HFFc6 (cell line): ENCODE measurements around the gene PTPN2. TPM values are rescaled to one million over a fixed set of nuclear protein-coding genes. Genes with fewer than 3 reads are reported as not detected.

Experiments
- DNase-seq: peaks from one replicate; pipeline ENCODE4 v3.0.0-alpha.2; 2018
- H3K27ac Mint-ChIP-seq: 2 replicates; pipeline ENCODE4 v1.8.0; 2020; ENCODE audit warnings: mild to moderate bottlenecking, mixed read lengths
- H3K27me3 Mint-ChIP-seq: 2 replicates; pipeline ENCODE4 v1.8.0; 2021; ENCODE audit warnings: mild to moderate bottlenecking, moderate library complexity, mixed read lengths; ENCODE audit not compliant: insufficient read depth
- H3K36me3 Mint-ChIP-seq: 2 replicates; pipeline ENCODE4 v1.8.0; 2021; ENCODE audit warnings: low read depth, mixed read lengths
- H3K4me1 Mint-ChIP-seq: 2 replicates; pipeline ENCODE4 v1.8.0; 2020; ENCODE audit warnings: low read depth, mixed read lengths
- H3K4me3 Mint-ChIP-seq: 2 replicates; pipeline ENCODE4 v1.8.0; 2020; ENCODE audit warnings: mild to moderate bottlenecking, moderate library complexity, mixed read lengths
- H3K9me3 Mint-ChIP-seq: 2 replicates; pipeline ENCODE4 v1.8.0; 2020; ENCODE audit warnings: mild to moderate bottlenecking, mixed read lengths
- total RNA-seq, 6 experiments: library from RNA; stranded (reverse); fragmentation: NEBNext Ultra II Directional; extraction: Animal tissue kit (Norgen Biotek cat#: 25700); gene quantifications; 2 replicates in 1 of 6; 3 replicates in 5 of 6; pipeline ENCODE4 v1.2.3, GENCODE V29; 2021
- TF ChIP-seq, protein P1 (sequence below): fragments of 200-600 bp; sonication (generic); IDR thresholded peaks from 2 replicates; pipeline ENCODE4 v1.5.0; 2021; ENCODE audit warnings: antibody characterized with exemption, mild to moderate bottlenecking

PTPN2 gene
- total RNA-seq, 6 experiments from 2014 or later, result 21.1 to 24.4 (median 23.2) TPM

DNA sequence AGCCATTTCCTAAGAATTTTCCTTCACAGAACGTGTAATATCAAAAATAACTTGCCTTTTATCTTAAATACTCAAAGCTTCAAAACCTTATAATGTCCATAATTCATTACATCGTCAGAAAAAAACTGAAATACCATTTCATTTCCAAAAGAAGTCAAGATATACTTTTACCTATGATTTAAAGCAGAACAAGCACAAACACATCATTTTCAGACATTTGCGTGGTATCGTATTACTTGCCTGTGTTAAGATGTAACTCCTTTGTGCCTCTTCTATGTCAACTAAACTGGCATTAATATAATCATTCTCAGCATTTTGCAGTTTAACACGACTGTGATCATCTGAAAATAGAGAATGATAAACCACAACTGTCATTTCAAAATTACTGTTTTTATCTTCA lies 47.5 kb downstream of the PTPN2 start:
- peaks cover 16% of the 10 kb centered on the region for H3K36me3 Mint-ChIP-seq
- DNase-seq, result no peak
- no peaks in the 10 kb centered on the region for H3K27me3 Mint-ChIP-seq
- H3K4me3 Mint-ChIP-seq, result no peak overlapping the region
- no peak overlapping the region for H3K27ac Mint-ChIP-seq
- peaks cover 44% of the 10 kb centered on the region for H3K4me1 Mint-ChIP-seq
- no peaks in the 10 kb centered on the region for H3K9me3 Mint-ChIP-seq
- TF ChIP-seq, protein P1, sequence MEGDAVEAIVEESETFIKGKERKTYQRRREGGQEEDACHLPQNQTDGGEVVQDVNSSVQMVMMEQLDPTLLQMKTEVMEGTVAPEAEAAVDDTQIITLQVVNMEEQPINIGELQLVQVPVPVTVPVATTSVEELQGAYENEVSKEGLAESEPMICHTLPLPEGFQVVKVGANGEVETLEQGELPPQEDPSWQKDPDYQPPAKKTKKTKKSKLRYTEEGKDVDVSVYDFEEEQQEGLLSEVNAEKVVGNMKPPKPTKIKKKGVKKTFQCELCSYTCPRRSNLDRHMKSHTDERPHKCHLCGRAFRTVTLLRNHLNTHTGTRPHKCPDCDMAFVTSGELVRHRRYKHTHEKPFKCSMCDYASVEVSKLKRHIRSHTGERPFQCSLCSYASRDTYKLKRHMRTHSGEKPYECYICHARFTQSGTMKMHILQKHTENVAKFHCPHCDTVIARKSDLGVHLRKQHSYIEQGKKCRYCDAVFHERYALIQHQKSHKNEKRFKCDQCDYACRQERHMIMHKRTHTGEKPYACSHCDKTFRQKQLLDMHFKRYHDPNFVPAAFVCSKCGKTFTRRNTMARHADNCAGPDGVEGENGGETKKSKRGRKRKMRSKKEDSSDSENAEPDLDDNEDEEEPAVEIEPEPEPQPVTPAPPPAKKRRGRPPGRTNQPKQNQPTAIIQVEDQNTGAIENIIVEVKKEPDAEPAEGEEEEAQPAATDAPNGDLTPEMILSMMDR, result no peak

DNA sequence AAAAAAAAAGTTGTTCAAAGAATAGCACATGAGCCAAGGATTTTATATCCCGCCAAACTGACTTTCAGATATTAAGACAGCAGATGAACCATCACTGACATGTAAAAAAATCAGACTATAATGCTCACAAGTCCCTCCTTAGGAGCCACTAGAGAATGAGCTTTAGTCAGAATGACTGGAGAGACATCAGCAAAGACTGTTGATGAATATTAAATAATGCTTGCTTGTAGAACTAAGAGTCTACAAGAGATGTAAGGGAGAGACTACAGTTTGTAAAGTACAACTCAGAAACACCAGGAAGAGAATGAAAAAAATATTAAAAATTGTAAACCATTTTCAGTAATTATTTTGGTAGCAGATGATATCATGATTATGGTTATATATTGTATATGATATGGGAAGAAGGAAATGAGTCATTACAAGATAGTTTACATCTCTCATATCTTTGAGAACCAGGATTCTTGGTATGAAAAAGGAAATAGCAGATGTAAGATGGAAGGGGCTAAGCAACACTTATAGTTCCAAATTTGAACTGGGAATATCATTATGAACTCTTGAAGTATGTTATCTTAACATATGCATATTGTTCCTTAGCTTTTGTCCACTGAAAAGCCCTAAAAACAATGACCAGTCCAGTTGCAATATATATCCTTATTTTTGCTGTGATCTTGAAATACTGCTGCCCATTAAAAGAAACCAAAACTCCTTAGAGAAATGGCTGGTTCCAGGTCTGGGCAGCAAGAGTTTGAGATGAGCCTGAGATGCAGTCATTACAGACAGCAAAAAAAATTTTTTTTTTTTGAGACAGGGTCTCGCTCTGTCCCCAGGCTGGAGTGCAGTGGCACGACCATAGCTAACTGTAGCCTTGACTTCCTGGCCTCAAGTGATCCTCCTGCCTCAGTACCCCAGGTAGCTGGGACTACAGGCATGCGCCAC lies 55.7 kb downstream of the PTPN2 start:
- peak overlapping the region; percentile 1; the same call in 1 of the 2 replicates for H3K27ac Mint-ChIP-seq
- TF ChIP-seq, protein P1, result no peak
- H3K9me3 Mint-ChIP-seq, result peaks cover 9% of the 10 kb centered on the region; the same call in 1 of the 2 replicates
- DNase-seq, result no peak
- H3K27me3 Mint-ChIP-seq, result peaks cover 1% of the 10 kb centered on the region; the same call in 1 of the 2 replicates
- H3K4me1 Mint-ChIP-seq, result peaks cover 15% of the 10 kb centered on the region
- H3K36me3 Mint-ChIP-seq, result peaks cover 47% of the 10 kb centered on the region
- H3K4me3 Mint-ChIP-seq, result no peak overlapping the region

DNA sequence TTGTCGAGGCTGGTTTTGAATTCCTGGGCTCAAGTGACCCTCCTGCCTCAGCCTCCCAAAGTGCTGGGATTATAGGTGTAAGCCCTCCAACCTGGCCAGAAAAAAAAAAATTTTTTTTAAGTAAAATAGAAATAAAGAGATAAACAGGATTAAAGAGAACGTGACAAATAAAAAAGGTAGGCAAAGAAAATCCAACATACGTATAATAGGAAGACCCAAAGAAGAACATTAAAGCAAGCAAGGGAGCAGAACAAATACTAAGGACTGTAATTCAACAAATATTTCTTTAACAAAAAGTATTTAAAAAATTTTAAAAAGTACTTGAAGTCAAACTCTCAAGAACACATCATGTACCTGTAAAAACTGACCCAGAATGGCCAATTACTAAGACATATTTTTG lies 56.4 kb downstream of the PTPN2 start:
- Mint-ChIP-seq H3K27ac (no peak overlapping the region), H3K9me3 (peaks cover 9% of the 10 kb centered on the region; the same call in 1 of the 2 replicates), H3K4me1 (peaks cover 15% of the 10 kb centered on the region), H3K4me3 (no peak overlapping the region), H3K36me3 (peaks cover 43% of the 10 kb centered on the region), H3K27me3 (peaks cover 1% of the 10 kb centered on the region; the same call in 1 of the 2 replicates)
- TF ChIP-seq, protein P1, result no peak
- no peak for DNase-seq

DNA sequence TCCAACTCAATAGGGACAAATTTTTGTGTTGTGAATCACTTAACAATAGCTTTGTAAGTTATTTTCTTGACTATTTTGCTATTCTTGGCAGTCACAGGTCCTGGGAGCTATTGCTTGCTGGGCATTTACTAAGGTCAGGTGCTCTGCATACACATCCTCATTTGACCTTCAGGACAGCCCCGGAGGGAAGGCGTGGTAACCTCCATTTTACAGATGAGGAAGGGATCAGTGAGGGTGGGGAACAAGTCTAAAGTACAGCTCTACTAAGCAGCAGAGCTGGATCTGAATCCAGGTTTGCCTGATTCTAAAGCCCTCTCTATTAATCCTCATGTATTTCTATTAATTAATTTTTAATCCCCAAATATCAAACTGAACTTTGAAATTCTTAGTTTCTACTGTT lies 58.8 kb downstream of the PTPN2 start:
- Mint-ChIP-seq H3K27me3 (no peaks in the 10 kb centered on the region), H3K4me1 (peaks cover 15% of the 10 kb centered on the region), H3K36me3 (peaks cover 34% of the 10 kb centered on the region), H3K9me3 (peaks cover 9% of the 10 kb centered on the region; the same call in 1 of the 2 replicates), H3K4me3 (no peak overlapping the region), H3K27ac (no peak overlapping the region)
- TF ChIP-seq, protein P1, result no peak
- no peak for DNase-seq

DNA sequence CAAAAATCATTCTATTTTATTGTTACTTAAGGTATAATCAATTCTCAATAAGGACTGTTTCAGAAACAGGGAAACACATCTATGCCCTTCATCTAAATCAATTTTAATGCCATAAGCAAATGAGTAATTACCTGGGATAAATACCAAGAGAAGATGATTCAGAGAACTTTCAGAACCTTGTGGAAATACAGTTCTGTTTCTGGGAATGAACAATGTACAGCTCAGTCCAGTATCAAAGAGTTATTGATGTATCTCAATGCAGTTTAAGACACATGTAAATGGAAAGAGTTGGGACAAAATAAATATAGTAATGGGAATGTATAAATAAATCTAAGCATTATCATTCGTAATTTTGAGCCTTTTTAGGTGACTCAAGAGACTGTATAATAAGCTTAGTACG lies 60.1 kb downstream of the PTPN2 start:
- H3K36me3 Mint-ChIP-seq, result peaks cover 24% of the 10 kb centered on the region

More for the DNA sequence above, 60.1 kb downstream of the PTPN2 start:
- no peak overlapping the region for H3K4me3 Mint-ChIP-seq
- H3K9me3 Mint-ChIP-seq, result peaks cover 9% of the 10 kb centered on the region; the same call in 1 of the 2 replicates
- no peak overlapping the region for H3K27ac Mint-ChIP-seq
- DNase-seq, result no peak
- H3K4me1 Mint-ChIP-seq, result peaks cover 15% of the 10 kb centered on the region
- no peaks in the 10 kb centered on the region for H3K27me3 Mint-ChIP-seq
- TF ChIP-seq, protein P1, result no peak
